Sigmoid colon (tissue), 4 donors: ENCODE data around the gene CYTH4.

ENCODE experiments used
- CTCF ChIP-seq, 4 experiments: fragments of 450-650 bp in 3 of 4; fragments of 200-600 bp in 1 of 4; IDR thresholded peaks; one replicate each; pipeline ENCODE4 v1.5.1; 2016 to 2019; ENCODE audit warnings: antibody characterized with exemption in 4 of 4, mild to moderate bottlenecking in 3 of 4, moderate library complexity in 2 of 4
- POLR2AphosphoS5 ChIP-seq, 4 donors: sonication (generic); formaldehyde crosslinking; IDR thresholded peaks; one replicate each; pipeline ENCODE4 v1.6.1; 2017; ENCODE audit warnings: antibody characterized with exemption in 4 of 4

DNA sequence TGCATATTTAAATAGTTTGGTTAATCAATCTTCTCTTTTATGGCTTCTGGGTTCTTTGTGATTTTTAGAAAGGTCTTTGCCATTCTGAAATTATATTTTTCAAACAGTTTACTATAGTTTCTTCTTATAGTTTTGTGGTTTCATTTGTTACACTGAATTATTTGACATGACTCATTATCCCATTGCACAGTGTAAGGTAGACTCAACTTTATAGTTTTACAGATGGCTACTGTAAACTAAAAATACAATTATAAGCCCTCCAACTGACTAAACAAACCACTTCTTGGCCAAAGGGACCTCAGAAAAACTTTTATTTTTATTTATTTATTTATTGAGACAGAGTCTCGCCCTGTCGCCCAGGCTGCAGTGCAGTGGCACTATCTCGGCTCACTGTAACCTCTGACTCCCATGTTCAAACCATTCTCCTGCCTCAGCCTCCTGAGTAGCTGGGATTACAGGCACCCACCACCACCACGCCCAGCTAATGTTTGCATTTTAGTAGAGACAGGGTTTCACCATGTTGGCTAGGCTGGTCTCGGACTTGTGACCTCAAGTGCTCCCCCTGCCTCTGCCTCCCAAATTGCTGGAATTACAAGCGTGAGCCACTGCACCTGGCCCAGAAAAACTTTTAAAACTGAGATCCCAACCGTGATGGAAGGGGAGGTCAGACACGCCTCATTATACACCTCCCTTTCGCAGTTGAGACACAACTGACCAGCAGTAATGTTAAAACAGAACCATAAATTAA, 24.1 kb upstream of the CYTH4 start:
- TF ChIP-seq CTCF (IDR thresholded peaks at IDR 0.05): no peak
- TF ChIP-seq POLR2AphosphoS5 (IDR thresholded peaks at IDR 0.05): no peak
